GM12878 (cell line): ENCODE results near the gene FGGY. TPM values are rescaled to one million over a fixed set of nuclear protein-coding genes. Genes with fewer than 3 reads are reported as not detected.

Experiments
- ATAC-seq: fragments of 200-7000 bp; cut with Tn5 transposase; 3 replicates; pipeline ENCODE4 v1.9.1; 2020; ENCODE audit warnings: mild to moderate bottlenecking, moderate library complexity
- BruUV-seq: library from RNA; stranded (reverse); fragments of 400-500 nt; replicated peaks from 2 replicates; lab custom pipeline; 2021; lab: Mats Ljungman, UMichigan
- CTCF ChIA-PET: fragments of 300-600 bp; sonication (Branson Sonifier 250); formaldehyde crosslinking; extraction: SDS; loops from one replicate; lab custom pipeline; 2021; ENCODE audit warnings: inconsistent platforms; lab: Yijun Ruan, JAX
- POLR2A ChIA-PET: fragments of 350-600 bp; formaldehyde crosslinking; extraction: SDS; loops from one replicate; lab custom pipeline; 2021; ENCODE audit warnings: inconsistent platforms; lab: Charles Lee
- RAD21 ChIA-PET: fragments of 300-600 bp; sonication (Branson Sonifier 250); formaldehyde crosslinking; loops from one replicate; lab custom pipeline; 2023; ENCODE audit warnings: antibody characterized with exemption; ENCODE audit not compliant: unreplicated experiment; lab: Charles Lee
- SMC1A ChIA-PET: fragments of 300-600 bp; sonication (Branson Sonifier 250); formaldehyde crosslinking; loops from one replicate; lab custom pipeline; 2023; ENCODE audit not compliant: unreplicated experiment, uncharacterized antibody; lab: Charles Lee
- DNase-seq: peaks from one replicate; pipeline ENCODE4 v3.0.0-alpha.2; 2011; ENCODE audit warnings: low read depth, low spot score
- FAIRE-seq: peaks from 3 replicates; lab custom pipeline; 2011; peaks lifted over from hg19 to GRCh38; lab: Jason Lieb, UNC
- H2AFZ ChIP-seq: 2 replicates; pipeline ENCODE4 v1.6.0; 2011; ENCODE audit warnings: low read depth, low read length, control low read depth; ENCODE audit not compliant: control insufficient read depth
- H3K27ac ChIP-seq: 2 replicates; pipeline ENCODE4 v1.5.1; 2011; ENCODE audit warnings: control low read depth; ENCODE audit not compliant: control insufficient read depth, insufficient read depth
- H3K27me3 ChIP-seq, 2 experiments: replicated peaks in 1 of 2; 2 replicates each; pipeline versions ENCODE4 v1.6.0 to v1.6.1; 2011; ENCODE audit warnings: low read length in 1 of 2; ENCODE audit not compliant: control insufficient read depth in 2 of 2, insufficient read depth in 2 of 2
- H3K36me3 ChIP-seq, 2 experiments: 2 replicates each; pipeline ENCODE4 v1.5.1; 2011; ENCODE audit warnings: low read length in 1 of 2; ENCODE audit not compliant: control insufficient read depth in 2 of 2, insufficient read depth in 2 of 2
- H3K4me1 ChIP-seq: 2 replicates; pipeline ENCODE4 v1.6.1; 2011; ENCODE audit warnings: mild to moderate bottlenecking, low read length, moderate library complexity, mixed read lengths; ENCODE audit not compliant: control insufficient read depth, insufficient read depth
- H3K4me2 ChIP-seq: 2 replicates; pipeline ENCODE4 v1.6.0; 2011; ENCODE audit warnings: control low read depth; ENCODE audit not compliant: control insufficient read depth, insufficient read depth
- H3K4me3 ChIP-seq: fragments of 200-600 bp; sonication (generic); 2 replicates; pipeline ENCODE4 v1.5.1; 2016
- H3K79me2 ChIP-seq: 2 replicates; pipeline ENCODE4 v1.6.0; 2011; ENCODE audit warnings: low read length; ENCODE audit not compliant: control insufficient read depth, insufficient read depth
- H3K9ac ChIP-seq: 2 replicates; pipeline ENCODE4 v1.8.0; 2011; ENCODE audit warnings: low read length, control low read depth, mixed read lengths; ENCODE audit not compliant: control insufficient read depth, insufficient read depth
- H3K9me3 ChIP-seq: replicated peaks from 3 replicates; pipeline ENCODE4 v1.5.1; 2011; ENCODE audit warnings: mild to moderate bottlenecking, low read length; ENCODE audit not compliant: control insufficient read depth, insufficient read depth
- H4K20me1 ChIP-seq: 2 replicates; pipeline ENCODE4 v1.6.0; 2011; ENCODE audit not compliant: control insufficient read depth, insufficient read depth
- EGR1 ChIP-seq, 2 experiments: IDR thresholded peaks; 1 replicate in 1 of 2; 2 replicates in 1 of 2; pipeline ENCODE4 v1.6.1; 2011 to 2012; ENCODE audit warnings: low read depth in 2 of 2, low read length in 2 of 2, borderline replicate concordance in 1 of 2, mild to moderate bottlenecking in 1 of 2, moderate library complexity in 1 of 2
- HDAC6 ChIP-seq: fragments of 200-600 bp; sonication (generic); IDR thresholded peaks from one replicate; pipeline ENCODE4 v1.8.0; 2017; ENCODE audit warnings: antibody characterized with exemption; ENCODE audit not compliant: unreplicated experiment
- MYB ChIP-seq: fragments of 150-350 bp; IDR thresholded peaks from 2 replicates; pipeline ENCODE4 v1.6.1; 2014; ENCODE audit warnings: mild to moderate bottlenecking, low read depth, low read length, borderline replicate concordance
- NFIC ChIP-seq: IDR thresholded peaks from 2 replicates; pipeline ENCODE4 v1.6.1; 2012; ENCODE audit warnings: low read depth, mild to moderate bottlenecking, inconsistent platforms, low read length, moderate library complexity
- POLR2AphosphoS2 ChIP-seq: IDR thresholded peaks from 2 replicates; pipeline ENCODE4 v1.6.1; 2011; ENCODE audit warnings: low read depth, mild to moderate bottlenecking, low read length, improper control_type of control experiment, moderate library complexity
- POU2F2 ChIP-seq: IDR thresholded peaks from 3 replicates; pipeline ENCODE4 v1.6.1; 2011; ENCODE audit warnings: low read depth, mild to moderate bottlenecking, low read length, borderline replicate concordance
- PRDM15 ChIP-seq: fragments of 450-650 bp; formaldehyde crosslinking; IDR thresholded peaks from 2 replicates; pipeline ENCODE4 v1.4.0; 2020; ENCODE audit warnings: mild to moderate bottlenecking, moderate library complexity
- RCOR1 ChIP-seq: conservative IDR thresholded peaks from 2 replicates; pipeline ENCODE4 v1.6.1; 2012; ENCODE audit warnings: low read depth, low read length, improper control_type of control experiment
- STAT3 ChIP-seq: IDR thresholded peaks from 2 replicates; pipeline ENCODE4 v1.6.1; 2011; ENCODE audit warnings: low read depth, low read length, improper control_type of control experiment
- TBL1XR1 ChIP-seq: IDR thresholded peaks from 2 replicates; pipeline ENCODE4 v1.6.1; 2012; ENCODE audit warnings: low read depth, low read length, improper control_type of control experiment
- YY1 ChIP-seq: IDR thresholded peaks from 2 replicates; pipeline ENCODE4 v1.6.1; 2011; ENCODE audit warnings: low read depth, mild to moderate bottlenecking, low read length
- ZZZ3 ChIP-seq: IDR thresholded peaks from 2 replicates; pipeline ENCODE4 v1.6.1; 2011; ENCODE audit warnings: low read depth; ENCODE audit not compliant: control insufficient read depth, insufficient read length
- WGBS: methylation state at CpG from one replicate; pipeline ENCODE4 v1.1.6; 2016; ENCODE audit warnings: low lambda C conversion rate; ENCODE audit not compliant: insufficient replicate concordance, insufficient coverage; ENCODE audit errors: missing lambda C conversion rate; 5-methylcytosine and 5-hydroxymethylcytosine counted together
- in situ Hi-C: fragments of 300-500 bp; cut with MboI; formaldehyde crosslinking; loops from 9 replicates; pipeline ENCODE4 v1.14.3; 2018; ENCODE audit warnings: mixed read lengths
- intact Hi-C: fragments of 100-400 bp; cut with micrococcal nuclease; formaldehyde crosslinking; loops from one replicate; pipeline ENCODE4 v1.14.2; 2022; ENCODE audit not compliant: unreplicated experiment
- polyA plus RNA-seq, 11 experiments: library from polyadenylated mRNA; depleted of rRNA in 4 of 11; unstranded in 6 of 11; stranded (reverse) in 5 of 11; fragments of >200 nt; fragmentation: Nextera tagmentation in 4 of 11; fragmentation: Illumina TruSeq in 1 of 11; extraction: Ambion mirVana in 4 of 11; extraction: Trizol in 1 of 11; gene quantifications; 1 replicate in 1 of 11; 2 replicates in 10 of 11; pipeline versions ENCODE4 v1.2.1 to v1.2.3, GENCODE V29; 2011 to 2016; ENCODE audit warnings: inconsistent platforms in 2 of 11, missing spikeins in 2 of 11, low read depth in 1 of 11
- total RNA-seq, 4 experiments: library from RNA; depleted of rRNA in 3 of 4; stranded (reverse); fragments of >200 nt in 3 of 4; fragmentation: Illumina TruSeq in 1 of 4; extraction: Trizol in 1 of 4; gene quantifications; 2 replicates each; pipeline versions ENCODE4 v1.2.1 to v1.2.3, GENCODE V29; 2013 to 2021
- TF ChIP-seq, protein P1 (sequence below): fragments of 150-350 bp; IDR thresholded peaks from 2 replicates; pipeline ENCODE4 v1.6.1; 2016; ENCODE audit warnings: low read depth, low read length

FGGY gene
- total and polyA plus RNA-seq, 10 of the 15 experiments (the other 5 are each of a cell fraction or from before 2014, with no cell fraction given) = 6.2 to 11.9 (median 7.5) TPM

DNA sequence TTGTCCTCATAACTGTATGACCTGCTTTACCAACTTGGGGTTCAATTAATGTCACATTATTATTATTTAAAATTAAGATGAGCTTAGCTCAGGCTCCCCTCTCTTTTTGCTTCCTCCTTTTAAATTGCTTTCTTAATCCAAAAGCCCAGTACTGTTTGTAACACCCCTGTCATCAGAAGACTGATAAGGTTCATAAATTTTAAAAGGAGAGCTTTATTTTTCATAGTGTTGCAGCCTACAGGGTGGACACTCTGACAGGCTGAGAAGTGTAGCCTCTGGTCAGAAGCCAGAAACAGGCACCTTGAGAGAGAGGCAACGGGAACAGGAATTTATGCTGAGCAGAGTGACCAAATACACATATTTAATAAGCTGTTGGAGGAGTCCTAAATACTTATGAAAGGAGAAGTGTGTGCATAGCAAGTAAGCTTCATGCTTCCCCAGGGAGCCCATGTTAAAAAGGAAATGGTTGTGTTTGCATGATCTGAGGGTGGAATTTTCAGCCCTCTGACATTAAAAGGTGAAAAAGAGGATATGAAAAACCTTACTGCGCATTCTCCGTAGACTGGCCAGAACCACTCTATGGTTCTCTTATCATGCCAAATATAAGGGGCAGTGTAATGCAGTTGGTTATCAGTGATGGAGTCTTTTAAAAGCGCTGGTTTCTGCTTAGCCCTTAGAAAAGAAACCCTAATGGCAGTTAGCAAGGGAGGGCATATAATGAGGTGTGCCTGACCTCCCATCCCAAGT, 30.5 kb upstream of the FGGY start:
- ChIA-PET SMC1A (interaction anchor here (0.6 to 1.9 kb wide), 14 partner anchors 8 to 433 kb away, joined by 3 to 10 read pairs (median 4); partner anchors contain the start of gene FGGY), POLR2A (interaction anchor here (1.3 kb wide), 1 partner anchor 30 kb away, joined by 4 read pairs; the partner anchor contains the start of gene FGGY), CTCF (interaction anchor here (0.8 to 2.1 kb wide), 4 partner anchors 9 to 25 kb away, joined by 3 to 11 read pairs (median 4); no protein-coding TSS in a partner anchor), RAD21 (interaction anchor here (0.5 to 2.1 kb wide), 16 partner anchors 8 to 493 kb away, joined by 3 to 10 read pairs (median 3); no protein-coding TSS in a partner anchor)
- H3K4me1 ChIP-seq = peaks cover 16% of the 10 kb centered on the region
- H3K36me3 ChIP-seq = no peaks in the 10 kb centered on the region
- 10% methylated on average over 4 of the region's 4 CpGs for WGBS
- BruUV-seq = no TSS peak
- H3K4me3 ChIP-seq = no peak overlapping the region
- H3K9ac ChIP-seq = no peak overlapping the region
- no peaks in the 10 kb centered on the region; the same call in 1 of the 3 replicates for H3K9me3 ChIP-seq
- ATAC-seq = peak; percentile 95
- no peaks in the 10 kb centered on the region for H3K79me2 ChIP-seq
- H3K4me2 ChIP-seq = peak overlapping the region; percentile 31
- peak; percentile 83 for FAIRE-seq
- DNase-seq = peak; percentile 80
- H4K20me1 ChIP-seq = no peaks in the 10 kb centered on the region
- in situ Hi-C loops (no loop called here), intact Hi-C loops (no loop called here)
- no peaks in the 10 kb centered on the region for H3K27me3 ChIP-seq
- peak overlapping the region; percentile 64 for H3K27ac ChIP-seq
- H2AFZ ChIP-seq = peak overlapping the region; percentile 63
- TF ChIP-seq ZZZ3 (no peak), RCOR1 (no peak), HDAC6 (no peak), POLR2AphosphoS2 (no peak), STAT3 (no peak), EGR1 (IDR thresholded peaks at IDR 0.05; ENCODE audit: borderline replicate concordance in 1 of 2, low read depth in 2 of 2, low read length in 2 of 2) (no peak), MYB (no peak), YY1 (0 out of 2 replicates have a peak, but pooled peaks have one; percentile 41), POU2F2 (peak; percentile 43; the same call in 1 of the 3 replicates), TBL1XR1 (no peak; the same call in 1 of the 2 replicates), NFIC (0 out of 2 replicates have a peak, but pooled peaks have one; percentile 39), PRDM15 (no peak)
- TF ChIP-seq, protein P1, sequence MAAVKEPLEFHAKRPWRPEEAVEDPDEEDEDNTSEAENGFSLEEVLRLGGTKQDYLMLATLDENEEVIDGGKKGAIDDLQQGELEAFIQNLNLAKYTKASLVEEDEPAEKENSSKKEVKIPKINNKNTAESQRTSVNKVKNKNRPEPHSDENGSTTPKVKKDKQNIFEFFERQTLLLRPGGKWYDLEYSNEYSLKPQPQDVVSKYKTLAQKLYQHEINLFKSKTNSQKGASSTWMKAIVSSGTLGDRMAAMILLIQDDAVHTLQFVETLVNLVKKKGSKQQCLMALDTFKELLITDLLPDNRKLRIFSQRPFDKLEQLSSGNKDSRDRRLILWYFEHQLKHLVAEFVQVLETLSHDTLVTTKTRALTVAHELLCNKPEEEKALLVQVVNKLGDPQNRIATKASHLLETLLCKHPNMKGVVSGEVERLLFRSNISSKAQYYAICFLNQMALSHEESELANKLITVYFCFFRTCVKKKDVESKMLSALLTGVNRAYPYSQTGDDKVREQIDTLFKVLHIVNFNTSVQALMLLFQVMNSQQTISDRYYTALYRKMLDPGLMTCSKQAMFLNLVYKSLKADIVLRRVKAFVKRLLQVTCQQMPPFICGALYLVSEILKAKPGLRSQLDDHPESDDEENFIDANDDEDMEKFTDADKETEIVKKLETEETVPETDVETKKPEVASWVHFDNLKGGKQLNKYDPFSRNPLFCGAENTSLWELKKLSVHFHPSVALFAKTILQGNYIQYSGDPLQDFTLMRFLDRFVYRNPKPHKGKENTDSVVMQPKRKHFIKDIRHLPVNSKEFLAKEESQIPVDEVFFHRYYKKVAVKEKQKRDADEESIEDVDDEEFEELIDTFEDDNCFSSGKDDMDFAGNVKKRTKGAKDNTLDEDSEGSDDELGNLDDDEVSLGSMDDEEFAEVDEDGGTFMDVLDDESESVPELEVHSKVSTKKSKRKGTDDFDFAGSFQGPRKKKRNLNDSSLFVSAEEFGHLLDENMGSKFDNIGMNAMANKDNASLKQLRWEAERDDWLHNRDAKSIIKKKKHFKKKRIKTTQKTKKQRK = no peak
